Measurements from ENCODE around the gene PUDP. TPM values are rescaled to one million over a fixed set of nuclear protein-coding genes. Genes with fewer than 3 reads are reported as not detected.

PUDP gene
- total and polyA plus RNA-seq, 4 donors, result 5.3 to 9.4 (median 6.8) TPM

GRCh38 chrX:7116081-7116480, 31.9 kb downstream of the PUDP start:
- H3K4me1 ChIP-seq (ENCODE audit: control insufficient read depth in 4 of 4, insufficient read depth in 4 of 4, low read length in 3 of 4), result peaks cover 2 to 14% (median 9%) of the 10 kb centered on the region in 4 donors
- H3K36me3 ChIP-seq (ENCODE audit: control insufficient read depth in 4 of 4, insufficient read depth in 3 of 4, low read depth in 1 of 4, low read length in 3 of 4), result no peaks in the 10 kb centered on the region
- WGBS, result 97% methylated on average over 3 of the region's 3 CpGs
- no peaks in the 10 kb centered on the region for H3K9me3 ChIP-seq (ENCODE audit: control insufficient read depth in 4 of 4, low read length in 3 of 4)
- no peak overlapping the region for H3K4me3 ChIP-seq (ENCODE audit: low read depth in 1 of 3, low read length in 3 of 3)
- no peaks in the 10 kb centered on the region for H3K27me3 ChIP-seq (ENCODE audit: control insufficient read depth in 4 of 4, insufficient read depth in 4 of 4, low read length in 3 of 4)
- no peak for DNase-seq (ENCODE audit: low spot score)
- no peak overlapping the region for H3K27ac ChIP-seq (ENCODE audit: low read depth in 1 of 2, low read length in 2 of 2)
- TF ChIP-seq JUND (IDR thresholded peaks at IDR 0.05), result no peak
- TF ChIP-seq RAD21 (IDR thresholded peaks at IDR 0.05), result no peak
- TF ChIP-seq HNF4A (conservative IDR thresholded peaks at IDR 0.05), result no peak
- TF ChIP-seq ZBTB33 (IDR thresholded peaks at IDR 0.05), result no peak
- TF ChIP-seq RXRA (IDR thresholded peaks at IDR 0.05), result no peak
- no peak for TF ChIP-seq NR2F2 (IDR thresholded peaks at IDR 0.05)
- no peak for TF ChIP-seq CTCF (IDR thresholded peaks at IDR 0.05; ENCODE audit: low read depth, low read length, missing input control)
- no peak overlapping the region for H3K9ac ChIP-seq (ENCODE audit: low read depth in 1 of 2, low read length in 2 of 2)

- Histone ChIP-seq H3K36me3 (ENCODE audit: control insufficient read depth in 4 of 4, insufficient read depth in 3 of 4, low read depth in 1 of 4, low read length in 3 of 4) (no peaks in the 10 kb centered on the region), H3K27me3 (ENCODE audit: control insufficient read depth in 4 of 4, insufficient read depth in 4 of 4, low read length in 3 of 4) (no peaks in the 10 kb centered on the region), H3K9ac (ENCODE audit: low read depth in 1 of 2, low read length in 2 of 2) (no peak overlapping the region), H3K9me3 (ENCODE audit: control insufficient read depth in 4 of 4, low read length in 3 of 4) (no peaks in the 10 kb centered on the region), H3K4me3 (ENCODE audit: low read depth in 1 of 3, low read length in 3 of 3) (no peak overlapping the region), H3K4me1 (ENCODE audit: control insufficient read depth in 4 of 4, insufficient read depth in 4 of 4, low read length in 3 of 4) (peaks cover 2 to 9% (median 5%) of the 10 kb centered on the region in 4 donors), H3K27ac (ENCODE audit: low read depth in 1 of 2, low read length in 2 of 2) (no peak overlapping the region)
- TF ChIP-seq RXRA (IDR thresholded peaks at IDR 0.05), result no peak
- no peak for TF ChIP-seq CTCF (IDR thresholded peaks at IDR 0.05; ENCODE audit: low read depth, low read length, missing input control)
- no peak for TF ChIP-seq ZBTB33 (IDR thresholded peaks at IDR 0.05)
- TF ChIP-seq MAX (IDR thresholded peaks at IDR 0.05), result no peak
- no peak for TF ChIP-seq EGR1 (IDR thresholded peaks at IDR 0.05; ENCODE audit: low read depth in 2 of 2)
- no peak for TF ChIP-seq YY1 (IDR thresholded peaks at IDR 0.05)
- no peak for TF ChIP-seq ATF3 (IDR thresholded peaks at IDR 0.05)
- no peak for TF ChIP-seq JUND (IDR thresholded peaks at IDR 0.05)
- TF ChIP-seq GABPA (IDR thresholded peaks at IDR 0.05 in 1 of 2, conservative IDR thresholded peaks at IDR 0.05 in 1 of 2), result no peak
- TF ChIP-seq NR2F2 (IDR thresholded peaks at IDR 0.05), result no peak
- TF ChIP-seq FOXA1 (IDR thresholded peaks at IDR 0.05), result no peak
- TF ChIP-seq HNF4A (conservative IDR thresholded peaks at IDR 0.05), result no peak
- no peak for TF ChIP-seq TAF1 (conservative IDR thresholded peaks at IDR 0.05)
- TF ChIP-seq FOXA2 (IDR thresholded peaks at IDR 0.05), result no peak
- no peak for DNase-seq (ENCODE audit: low spot score)
- 83% methylated on average over 6 of the region's 6 CpGs for WGBS
These were observed 32.4 kb downstream of the PUDP start for GRCh38 chrX:7115557-7115956.

Measured in liver (tissue), 9 donors.